ENCODE results near the gene PLEKHG1. TPM values are rescaled to one million over a fixed set of nuclear protein-coding genes. Genes with fewer than 3 reads are reported as not detected.

The PLEKHG1 gene
- total RNA-seq, 1 donor from 2014 or later = 135 TPM

- Mint-ChIP-seq H3K9me3 (ENCODE audit: unreplicated experiment) (no peaks in the 10 kb centered on the region), H3K36me3 (ENCODE audit: low read depth, unreplicated experiment) (peaks cover 4% of the 10 kb centered on the region), H3K4me1 (ENCODE audit: unreplicated experiment) (peaks cover 17% of the 10 kb centered on the region), H3K27me3 (ENCODE audit: unreplicated experiment) (peaks cover 3% of the 10 kb centered on the region), H3K27ac (ENCODE audit: unreplicated experiment) (no peak overlapping the region), H3K4me3 (ENCODE audit: unreplicated experiment) (no peak overlapping the region)
- no peak for DNase-seq (ENCODE audit: low spot score)
- no peak for TF ChIP-seq CTCF (IDR thresholded peaks at IDR 0.05; ENCODE audit: unreplicated experiment)
Measured at GRCh38 chr6:150568560-150568959, 31.1 kb upstream of the PLEKHG1 start.

GRCh38 chr6:150569161-150569560 is 30.5 kb upstream of the PLEKHG1 start:
- TF ChIP-seq CTCF (IDR thresholded peaks at IDR 0.05; ENCODE audit: unreplicated experiment) = no peak
- Mint-ChIP-seq H3K4me3 (ENCODE audit: unreplicated experiment) (no peak overlapping the region), H3K27ac (ENCODE audit: unreplicated experiment) (no peak overlapping the region), H3K36me3 (ENCODE audit: low read depth, unreplicated experiment) (peaks cover 4% of the 10 kb centered on the region), H3K9me3 (ENCODE audit: unreplicated experiment) (no peaks in the 10 kb centered on the region), H3K4me1 (ENCODE audit: unreplicated experiment) (peaks cover 23% of the 10 kb centered on the region), H3K27me3 (ENCODE audit: unreplicated experiment) (peaks cover 3% of the 10 kb centered on the region)
- DNase-seq (ENCODE audit: low spot score) = no peak

- no peak for DNase-seq (ENCODE audit: low spot score)
- Mint-ChIP-seq H3K36me3 (ENCODE audit: low read depth, unreplicated experiment) (peaks cover 4% of the 10 kb centered on the region), H3K27ac (ENCODE audit: unreplicated experiment) (no peak overlapping the region), H3K27me3 (ENCODE audit: unreplicated experiment) (peaks cover 9% of the 10 kb centered on the region), H3K9me3 (ENCODE audit: unreplicated experiment) (no peaks in the 10 kb centered on the region), H3K4me3 (ENCODE audit: unreplicated experiment) (no peak overlapping the region), H3K4me1 (ENCODE audit: unreplicated experiment) (peaks cover 37% of the 10 kb centered on the region)
- TF ChIP-seq CTCF (IDR thresholded peaks at IDR 0.05; ENCODE audit: unreplicated experiment) = no peak
Measured at GRCh38 chr6:150573041-150573681, 26.5 kb upstream of the PLEKHG1 start.

DNA sequence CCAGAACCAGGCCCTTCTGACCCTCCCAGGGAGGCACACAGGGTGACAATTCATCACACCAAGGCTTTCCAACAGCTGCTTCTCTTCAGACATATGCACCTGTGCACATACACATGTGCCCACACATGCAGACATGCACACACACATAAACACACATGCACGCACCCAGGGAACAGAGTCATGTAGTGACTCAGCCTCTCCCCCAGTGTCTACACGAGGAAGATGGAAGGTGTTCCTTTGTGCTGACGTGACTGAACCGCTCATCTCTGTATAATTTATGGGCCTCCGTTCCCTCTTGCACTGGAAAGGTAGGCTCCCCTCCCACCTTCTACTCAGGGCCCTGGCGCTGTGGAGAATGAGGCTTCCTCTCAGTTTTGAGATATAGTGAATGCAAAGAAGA is 23.8 kb upstream of the PLEKHG1 start:
- H3K4me1 Mint-ChIP-seq (ENCODE audit: unreplicated experiment) = peaks cover 31% of the 10 kb centered on the region
- H3K27me3 Mint-ChIP-seq (ENCODE audit: unreplicated experiment) = peaks cover 6% of the 10 kb centered on the region
- no peaks in the 10 kb centered on the region for H3K9me3 Mint-ChIP-seq (ENCODE audit: unreplicated experiment)
- TF ChIP-seq CTCF (IDR thresholded peaks at IDR 0.05; ENCODE audit: unreplicated experiment) = no peak
- no peak overlapping the region for H3K4me3 Mint-ChIP-seq (ENCODE audit: unreplicated experiment)
- no peak overlapping the region for H3K27ac Mint-ChIP-seq (ENCODE audit: unreplicated experiment)
- H3K36me3 Mint-ChIP-seq (ENCODE audit: low read depth, unreplicated experiment) = no peaks in the 10 kb centered on the region
- no peak for DNase-seq (ENCODE audit: low spot score)

DNA sequence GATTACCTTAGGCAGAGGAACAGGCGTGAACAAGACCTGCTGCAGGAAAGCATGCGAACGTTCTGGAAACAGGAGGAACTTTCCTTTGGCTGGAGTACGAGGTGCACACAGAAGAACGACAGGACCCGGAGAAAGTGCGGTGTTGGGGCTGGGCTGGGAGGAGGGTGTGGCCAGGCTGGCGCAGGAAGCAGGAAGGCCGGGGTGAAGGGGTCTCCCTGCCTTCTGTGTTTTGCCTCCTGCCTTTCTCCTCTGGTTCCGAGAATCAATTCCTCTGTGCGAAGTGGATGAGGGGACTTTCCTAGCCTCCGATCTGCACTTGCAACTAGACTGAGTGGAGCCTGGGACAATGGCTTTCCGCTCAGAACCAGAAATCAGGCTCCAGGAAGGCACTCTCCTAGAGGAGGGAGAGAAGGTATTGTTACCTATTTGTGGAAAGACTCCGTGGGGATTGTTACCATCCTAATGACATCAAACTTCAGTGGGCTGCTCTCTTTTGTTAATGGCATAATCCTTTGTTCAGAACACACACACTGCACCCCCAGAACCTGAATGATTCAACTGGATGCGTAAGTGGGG is 22.9 kb upstream of the PLEKHG1 start:
- H3K36me3 Mint-ChIP-seq (ENCODE audit: low read depth, unreplicated experiment) = no peaks in the 10 kb centered on the region
- DNase-seq (ENCODE audit: low spot score) = no peak
- H3K4me1 Mint-ChIP-seq (ENCODE audit: unreplicated experiment) = peaks cover 30% of the 10 kb centered on the region
- peaks cover 6% of the 10 kb centered on the region for H3K27me3 Mint-ChIP-seq (ENCODE audit: unreplicated experiment)
- no peak for TF ChIP-seq CTCF (IDR thresholded peaks at IDR 0.05; ENCODE audit: unreplicated experiment)
- H3K9me3 Mint-ChIP-seq (ENCODE audit: unreplicated experiment) = no peaks in the 10 kb centered on the region
- no peak overlapping the region for H3K4me3 Mint-ChIP-seq (ENCODE audit: unreplicated experiment)
- no peak overlapping the region for H3K27ac Mint-ChIP-seq (ENCODE audit: unreplicated experiment)

All from endothelial cell (in vitro differentiated cells).